H9 (cell line): ENCODE results near the gene PACC1. TPM values are rescaled to one million over a fixed set of nuclear protein-coding genes. Genes with fewer than 3 reads are reported as not detected.
"Not testable (repeated sequence)": the region's sequence is repeated elsewhere in the genome, so short reads cannot be mapped to it uniquely, and the experiment has no call there.

Experiments used
- DNase-seq: peaks from one replicate; pipeline ENCODE4 v3.0.0-alpha.2; 2017
- H2AFZ ChIP-seq: one replicate; pipeline ENCODE4 v1.6.1; 2013; ENCODE audit warnings: mild to moderate bottlenecking, low read length, control low read depth, moderate library complexity
- H2AK5ac ChIP-seq: 2 replicates; pipeline ENCODE4 v1.6.1; 2013; ENCODE audit warnings: low read length, control low read depth, mixed read lengths; ENCODE audit not compliant: insufficient read length
- H2BK120ac ChIP-seq: one replicate; pipeline ENCODE4 v1.6.1; 2013; ENCODE audit warnings: low read depth, mild to moderate bottlenecking, low read length, control low read depth, inconsistent platforms; ENCODE audit not compliant: poor library complexity, severe bottlenecking
- H2BK12ac ChIP-seq: 2 replicates; pipeline ENCODE4 v1.6.1; 2013; ENCODE audit warnings: low read length, control low read depth, mixed read lengths, low read depth; ENCODE audit not compliant: insufficient read length
- H2BK15ac ChIP-seq: 2 replicates; pipeline ENCODE4 v1.6.1; 2013; ENCODE audit warnings: low read depth, low read length, control low read depth
- H2BK20ac ChIP-seq: one replicate; pipeline ENCODE4 v1.6.1; 2013; ENCODE audit warnings: low read depth, mild to moderate bottlenecking, low read length, control low read depth, inconsistent platforms; ENCODE audit not compliant: poor library complexity, severe bottlenecking
- H2BK5ac ChIP-seq: 2 replicates; pipeline ENCODE4 v1.6.1; 2013; ENCODE audit warnings: low read length, control low read depth, mixed read lengths; ENCODE audit not compliant: insufficient read length
- H3K14ac ChIP-seq: 2 replicates; pipeline ENCODE4 v1.6.1; 2013; ENCODE audit warnings: low read length, control low read depth; ENCODE audit not compliant: insufficient read depth
- H3K18ac ChIP-seq: 2 replicates; pipeline ENCODE4 v1.6.1; 2013; ENCODE audit warnings: low read depth, mild to moderate bottlenecking, mixed read lengths, low read length, control low read depth; ENCODE audit not compliant: insufficient read length
- H3K23ac ChIP-seq: 2 replicates; pipeline ENCODE4 v1.6.1; 2013; ENCODE audit warnings: low read length, control low read depth, mixed read lengths, low read depth; ENCODE audit not compliant: insufficient read length
- H3K23me2 ChIP-seq: 2 replicates; pipeline ENCODE4 v1.6.1; 2013; ENCODE audit warnings: low read depth, mild to moderate bottlenecking, mixed read lengths, low read length, control low read depth; ENCODE audit not compliant: insufficient read length, poor library complexity, severe bottlenecking
- H3K27ac ChIP-seq: 2 replicates; pipeline ENCODE4 v1.5.1; 2013; ENCODE audit warnings: low read length, control low read depth, mixed read lengths, low read depth; ENCODE audit not compliant: insufficient read length
- H3K27me3 ChIP-seq: 2 replicates; pipeline ENCODE4 v1.6.1; 2013; ENCODE audit warnings: low read length, control low read depth, inconsistent platforms; ENCODE audit not compliant: insufficient read depth
- H3K4ac ChIP-seq: 2 replicates; pipeline ENCODE4 v1.6.1; 2013; ENCODE audit warnings: low read depth, mild to moderate bottlenecking, control low read depth, inconsistent platforms, low read length, moderate library complexity
- H3K4me1 ChIP-seq: 2 replicates; pipeline ENCODE4 v1.6.1; 2013; ENCODE audit warnings: low read length, control low read depth, inconsistent platforms; ENCODE audit not compliant: insufficient read depth
- H3K4me2 ChIP-seq: 2 replicates; pipeline ENCODE4 v1.6.1; 2013; ENCODE audit warnings: low read length, control low read depth, mixed read lengths; ENCODE audit not compliant: insufficient read length, insufficient read depth
- H3K56ac ChIP-seq: 2 replicates; pipeline ENCODE4 v1.6.1; 2013; ENCODE audit warnings: low read depth, mild to moderate bottlenecking, mixed read lengths, low read length, control low read depth; ENCODE audit not compliant: insufficient read length
- H3K79me1 ChIP-seq: 2 replicates; pipeline ENCODE4 v1.6.1; 2013; ENCODE audit warnings: low read depth, mild to moderate bottlenecking, moderate library complexity, low read length, control low read depth, inconsistent platforms; ENCODE audit not compliant: insufficient read depth, poor library complexity, severe bottlenecking
- H3K79me2 ChIP-seq: 2 replicates; pipeline ENCODE4 v1.6.1; 2013; ENCODE audit warnings: low read length, control low read depth, inconsistent platforms; ENCODE audit not compliant: insufficient read depth
- H3K9ac ChIP-seq: 2 replicates; pipeline ENCODE4 v1.6.1; 2013; ENCODE audit warnings: low read length, control low read depth, mixed read lengths; ENCODE audit not compliant: insufficient read length; ENCODE audit errors: extremely low read depth
- H3K9me3 ChIP-seq: one replicate; pipeline ENCODE4 v1.6.1; 2013; ENCODE audit warnings: low read depth, low read length, inconsistent platforms; ENCODE audit not compliant: control insufficient read depth
- H3T11ph ChIP-seq: one replicate; pipeline ENCODE4 v1.6.1; 2013; ENCODE audit warnings: mild to moderate bottlenecking, low read length, control low read depth, inconsistent platforms
- H4K20me1 ChIP-seq: one replicate; pipeline ENCODE4 v1.6.1; 2013; ENCODE audit not compliant: control insufficient read depth, insufficient read length, insufficient read depth
- H4K5ac ChIP-seq: 2 replicates; pipeline ENCODE4 v1.6.1; 2013; ENCODE audit warnings: low read depth, mild to moderate bottlenecking, mixed read lengths, low read length, control low read depth; ENCODE audit not compliant: insufficient read length
- H4K8ac ChIP-seq: replicated peaks from 2 replicates; pipeline ENCODE4 v1.6.1; 2013; ENCODE audit warnings: low read length, control low read depth, mixed read lengths, low read depth; ENCODE audit not compliant: insufficient read length
- H4K91ac ChIP-seq: 2 replicates; pipeline ENCODE4 v1.6.1; 2013; ENCODE audit warnings: low read depth, mild to moderate bottlenecking, moderate library complexity, mixed read lengths, low read length, control low read depth; ENCODE audit not compliant: insufficient read length
- H3K27ac Mint-ChIP-seq, 3 experiments: 2 replicates in 2 of 3; 3 replicates in 1 of 3; pipeline ENCODE4 v1.8.0; 2020 to 2021; ENCODE audit warnings: mixed read lengths in 3 of 3, mild to moderate bottlenecking in 1 of 3, moderate library complexity in 1 of 3
- H3K27me3 Mint-ChIP-seq: 2 replicates; pipeline ENCODE4 v1.8.0; 2021; ENCODE audit warnings: low read depth, mild to moderate bottlenecking, moderate library complexity, mixed read lengths
- H3K36me3 Mint-ChIP-seq, 3 experiments: 2 replicates in 2 of 3; 3 replicates in 1 of 3; pipeline ENCODE4 v1.8.0; 2020 to 2021; ENCODE audit warnings: low read depth in 3 of 3, mixed read lengths in 3 of 3; ENCODE audit not compliant: insufficient read depth in 1 of 3
- H3K4me1 Mint-ChIP-seq, 2 experiments: 2 replicates each; pipeline ENCODE4 v1.8.0; 2020; ENCODE audit warnings: mixed read lengths in 2 of 2
- H3K4me3 Mint-ChIP-seq, 2 experiments: 2 replicates in 1 of 2; 3 replicates in 1 of 2; pipeline ENCODE4 v1.8.0; 2020 to 2021; ENCODE audit warnings: mild to moderate bottlenecking in 2 of 2, mixed read lengths in 2 of 2, moderate library complexity in 1 of 2
- H3K9me3 Mint-ChIP-seq, 2 experiments: 2 replicates in 1 of 2; 3 replicates in 1 of 2; pipeline ENCODE4 v1.8.0; 2020; ENCODE audit warnings: mild to moderate bottlenecking in 2 of 2, mixed read lengths in 2 of 2, moderate library complexity in 1 of 2
- WGBS: extraction: QIAGEN DNeasy Blood & Tissue Kit; methylation state at CpG from one replicate; pipeline ENCODE4 v1.1.7; 2013; ENCODE audit warnings: missing lambda C conversion rate, low lambda C conversion rate, mixed read lengths; ENCODE audit not compliant: insufficient read length; ENCODE audit errors: extremely low coverage; 5-methylcytosine and 5-hydroxymethylcytosine counted together
- total RNA-seq: library from RNA; stranded (reverse); gene quantifications from 2 replicates; pipeline ENCODE4 v1.2.1, GENCODE V29; 2021
- TF ChIP-seq, protein P1 (sequence below): fragments of 200-600 bp; sonication (generic); conservative IDR thresholded peaks from 3 replicates; pipeline ENCODE4 v1.8.0; 2021; ENCODE audit warnings: antibody characterized with exemption, mild to moderate bottlenecking

Gene PACC1
- total RNA-seq, 1 experiment from 2014 or later, result 10.9 TPM

DNA sequence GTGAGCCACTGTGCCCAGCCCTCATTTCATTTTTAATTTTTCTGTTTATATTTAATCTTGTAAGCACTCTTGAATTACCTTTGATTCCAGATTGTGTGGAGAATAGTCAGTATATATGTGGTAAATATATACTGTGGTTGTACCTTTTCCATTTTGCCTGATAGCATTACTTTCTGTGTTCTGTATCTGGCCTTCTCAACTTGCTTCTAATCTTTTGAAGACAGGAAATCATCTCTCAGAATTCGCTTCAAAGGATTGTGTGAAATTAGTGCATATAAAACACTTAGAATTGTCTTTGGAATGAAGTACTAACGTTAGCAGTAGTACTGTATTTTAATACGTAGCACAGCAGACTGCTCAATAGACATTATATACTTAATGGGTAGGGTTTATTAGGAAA lies 91.6 kb downstream of the PACC1 start:
- Histone ChIP-seq H4K5ac (no peak overlapping the region), H3K9me3 (no peaks in the 10 kb centered on the region), H3K4me1 (no peaks in the 10 kb centered on the region), H3K27ac (no peak overlapping the region), H3K79me2 (no peaks in the 10 kb centered on the region), H4K20me1 (no peaks in the 10 kb centered on the region), H3K18ac (no peak overlapping the region), H3K4me2 (no peak overlapping the region), H3K9ac (no peak overlapping the region), H2BK120ac (no peak overlapping the region), H2BK20ac (no peak overlapping the region), H2BK15ac (no peak overlapping the region), H3T11ph (no peak overlapping the region), H3K79me1 (no peaks in the 10 kb centered on the region), H2BK5ac (no peak overlapping the region), H3K56ac (no peak overlapping the region), H3K23me2 (no peaks in the 10 kb centered on the region), H3K27me3 (no peaks in the 10 kb centered on the region), H4K91ac (no peak overlapping the region), H3K4ac (no peak overlapping the region), H2AFZ (no peak overlapping the region), H2BK12ac (no peak overlapping the region), H4K8ac (no peak overlapping the region), H2AK5ac (no peak overlapping the region), H3K23ac (no peak overlapping the region), H3K14ac (no peak overlapping the region)
- no peaks in the 10 kb centered on the region for H3K27me3 Mint-ChIP-seq
- WGBS, result no CpG with 5 or more reads among the region's 3 CpGs
- DNase-seq, result no peak
- H3K4me1 Mint-ChIP-seq, result no peaks in the 10 kb centered on the region
- H3K4me3 Mint-ChIP-seq, result no peak overlapping the region
- no peak overlapping the region for H3K27ac Mint-ChIP-seq
- peaks cover 5% of the 10 kb centered on the region in 2 experiments; a peak in 4 of 5 replicates for H3K9me3 Mint-ChIP-seq
- TF ChIP-seq, protein P1, sequence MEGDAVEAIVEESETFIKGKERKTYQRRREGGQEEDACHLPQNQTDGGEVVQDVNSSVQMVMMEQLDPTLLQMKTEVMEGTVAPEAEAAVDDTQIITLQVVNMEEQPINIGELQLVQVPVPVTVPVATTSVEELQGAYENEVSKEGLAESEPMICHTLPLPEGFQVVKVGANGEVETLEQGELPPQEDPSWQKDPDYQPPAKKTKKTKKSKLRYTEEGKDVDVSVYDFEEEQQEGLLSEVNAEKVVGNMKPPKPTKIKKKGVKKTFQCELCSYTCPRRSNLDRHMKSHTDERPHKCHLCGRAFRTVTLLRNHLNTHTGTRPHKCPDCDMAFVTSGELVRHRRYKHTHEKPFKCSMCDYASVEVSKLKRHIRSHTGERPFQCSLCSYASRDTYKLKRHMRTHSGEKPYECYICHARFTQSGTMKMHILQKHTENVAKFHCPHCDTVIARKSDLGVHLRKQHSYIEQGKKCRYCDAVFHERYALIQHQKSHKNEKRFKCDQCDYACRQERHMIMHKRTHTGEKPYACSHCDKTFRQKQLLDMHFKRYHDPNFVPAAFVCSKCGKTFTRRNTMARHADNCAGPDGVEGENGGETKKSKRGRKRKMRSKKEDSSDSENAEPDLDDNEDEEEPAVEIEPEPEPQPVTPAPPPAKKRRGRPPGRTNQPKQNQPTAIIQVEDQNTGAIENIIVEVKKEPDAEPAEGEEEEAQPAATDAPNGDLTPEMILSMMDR, result no peak
- peaks cover 4 to 7% (median 5%) of the 10 kb centered on the region in 3 experiments for H3K36me3 Mint-ChIP-seq

DNA sequence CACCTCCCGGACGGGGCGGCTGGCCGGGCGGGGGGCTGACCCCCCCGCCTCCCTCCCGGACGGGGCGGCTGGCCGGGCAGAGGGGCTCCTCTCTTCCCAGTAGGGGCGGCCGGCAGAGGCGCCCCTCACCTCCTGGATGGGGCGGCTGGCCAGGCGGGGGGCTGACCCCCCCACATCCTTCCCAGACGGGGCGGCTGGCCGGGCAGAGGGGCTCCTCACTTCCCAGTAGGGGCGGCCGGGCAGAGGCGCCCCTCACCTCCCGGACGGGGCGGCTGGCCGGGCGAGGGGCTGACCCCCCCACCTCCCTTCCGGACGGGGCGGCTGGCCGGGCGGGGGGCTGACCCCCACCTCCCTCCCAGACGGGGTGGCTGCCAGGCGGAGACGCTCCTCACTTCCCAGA lies 93.7 kb downstream of the PACC1 start:
- not testable (repeated sequence) for H3K4me3 Mint-ChIP-seq, H3K4ac ChIP-seq

More for the DNA sequence above, 93.7 kb downstream of the PACC1 start:
- H2BK20ac ChIP-seq, H3K56ac ChIP-seq, H3K36me3 Mint-ChIP-seq, H3K79me2 ChIP-seq, H3T11ph ChIP-seq, H3K27me3 ChIP-seq, H3K9ac ChIP-seq, H3K9me3 ChIP-seq, DNase-seq, H3K18ac ChIP-seq, H3K4me1 ChIP-seq, H4K8ac ChIP-seq, H4K5ac ChIP-seq, H4K91ac ChIP-seq, H3K23ac ChIP-seq, H4K20me1 ChIP-seq, H3K27me3 Mint-ChIP-seq, H3K27ac ChIP-seq, H2BK5ac ChIP-seq, H3K79me1 ChIP-seq, H3K23me2 ChIP-seq, H3K27ac Mint-ChIP-seq, H2BK12ac ChIP-seq, H3K4me2 ChIP-seq, H2BK120ac ChIP-seq, H2AK5ac ChIP-seq, H2AFZ ChIP-seq, H3K4me1 Mint-ChIP-seq, H3K14ac ChIP-seq, H2BK15ac ChIP-seq, H3K9me3 Mint-ChIP-seq: not testable (repeated sequence)
- WGBS, result no CpG with 5 or more reads among the region's 34 CpGs
